GM21423 (cell line): ENCODE data around the gene IFITM10.

Experiments
- ATAC-seq: cut with Tn5 transposase; IDR thresholded peaks from one replicate; pipeline ENCODE4 v1.9.1; 2021; ENCODE audit warnings: mild to moderate bottlenecking, moderate library complexity; ENCODE audit not compliant: unreplicated experiment

IFITM10 gene

DNA sequence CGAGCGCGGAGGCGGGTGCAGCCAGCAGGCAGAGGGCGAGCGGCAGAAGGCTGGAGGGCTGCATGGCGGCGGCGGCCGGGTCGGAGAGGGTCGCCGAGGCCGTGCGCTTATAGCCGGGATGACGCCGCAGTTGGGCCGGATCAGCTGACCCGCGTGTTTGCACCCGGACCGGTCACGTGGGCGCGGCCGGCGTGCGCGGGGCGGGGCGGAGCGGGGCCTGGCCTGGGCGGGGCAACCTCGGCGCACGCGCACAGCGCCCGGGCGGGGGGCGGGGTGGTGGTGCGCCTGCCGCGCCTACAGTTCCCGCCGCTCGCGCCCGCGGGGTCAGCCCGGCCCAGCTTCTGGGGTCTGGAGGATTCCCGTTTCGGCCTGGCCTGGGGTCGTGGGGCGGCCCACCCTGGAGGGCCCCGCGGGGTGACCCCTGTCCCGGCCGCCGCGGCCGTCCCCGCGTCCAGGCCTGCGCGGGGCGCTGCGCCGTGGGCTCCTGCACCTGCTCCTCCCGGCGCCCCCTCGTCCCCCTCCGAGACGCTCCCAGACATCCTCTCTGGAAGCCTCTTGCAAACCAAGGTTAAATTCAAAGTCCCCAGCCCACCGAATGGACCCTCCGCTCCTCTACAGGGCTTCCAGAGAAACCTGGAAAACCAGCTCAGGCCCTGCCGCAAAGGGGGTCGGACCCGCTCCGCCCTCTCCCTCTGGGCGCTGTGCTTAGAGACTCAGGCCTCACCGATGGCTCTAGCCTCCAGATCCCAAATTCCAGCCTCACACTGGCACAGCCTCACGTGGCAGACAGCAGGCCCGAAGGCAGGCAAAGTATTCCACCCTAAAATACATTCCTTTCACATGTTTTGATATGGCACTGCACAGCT lies 13.6 kb upstream of the IFITM10 start, which contains the start of gene CTSD:
Gene CTSD, minus strand, starts transcription at position 132 of the 866 bp plus-strand sequence. Its CDS starts 68 bp downstream, at position 64.
- peak; percentile 71 for ATAC-seq

DNA sequence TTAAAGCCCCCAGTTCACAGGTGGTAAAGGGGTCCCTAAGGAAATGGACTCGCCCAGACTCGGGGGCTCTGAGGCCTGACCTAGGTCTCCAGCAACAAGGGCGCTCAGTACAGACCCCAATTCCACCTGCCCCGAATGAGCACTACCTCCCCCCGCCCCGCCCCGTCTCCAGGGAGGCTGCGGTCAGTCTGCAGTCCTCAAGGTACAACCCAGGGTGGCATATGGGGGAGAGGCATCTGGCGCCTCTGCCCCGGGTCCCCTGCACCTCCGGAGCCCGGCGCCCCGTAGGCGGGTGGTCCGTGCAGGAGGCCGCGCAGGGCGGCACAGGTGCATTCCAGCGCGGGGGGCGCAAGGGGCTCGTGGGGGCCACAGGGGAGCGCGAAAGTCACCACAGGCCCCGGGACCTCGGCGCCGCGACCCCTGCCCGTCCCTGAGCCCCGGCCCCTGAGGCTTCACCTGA lies 13.0 kb upstream of the IFITM10 start:
- ATAC-seq = peak; percentile 13

DNA sequence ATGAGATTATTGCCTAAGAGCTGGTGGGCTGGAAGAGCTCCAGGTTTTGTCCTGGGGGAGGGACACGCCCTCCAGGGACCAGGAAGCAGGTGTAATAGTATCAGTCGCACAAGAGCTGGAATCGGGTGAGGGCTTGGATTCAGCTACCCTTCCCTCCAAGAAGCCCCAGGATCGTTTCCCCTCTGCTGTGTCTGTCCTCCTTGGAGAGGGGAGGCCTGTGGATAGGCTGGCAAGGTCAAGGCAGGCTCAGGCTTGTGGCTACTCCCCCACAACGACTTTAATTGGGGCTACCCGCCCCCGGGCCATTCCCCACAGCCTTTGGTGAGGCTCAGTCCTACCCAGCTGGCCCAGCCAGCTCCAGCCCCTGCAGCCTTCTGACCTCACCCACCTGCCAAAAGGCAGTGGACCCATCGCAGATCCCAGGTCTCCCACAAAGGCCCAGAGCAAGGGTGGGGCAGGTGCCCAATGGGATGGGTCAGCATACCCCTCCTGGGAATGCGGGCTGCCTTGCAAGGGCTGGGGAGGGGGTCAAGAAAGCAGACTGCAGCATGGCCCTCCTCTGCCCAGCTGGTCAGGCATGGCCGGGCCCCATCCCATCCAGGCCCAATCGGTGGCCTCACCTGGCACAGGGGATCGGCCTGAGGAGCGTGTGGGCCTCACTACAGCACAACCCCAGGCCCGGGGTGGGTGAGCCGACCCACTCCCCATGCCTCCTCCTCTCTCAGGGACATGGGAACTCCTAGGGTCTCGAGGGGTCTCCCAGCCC lies 12.3 kb upstream of the IFITM10 start:
- no peak for ATAC-seq

- no peak for ATAC-seq
Measured at GRCh38 chr11:1761857-1762536, 11.6 kb upstream of the IFITM10 start.

DNA sequence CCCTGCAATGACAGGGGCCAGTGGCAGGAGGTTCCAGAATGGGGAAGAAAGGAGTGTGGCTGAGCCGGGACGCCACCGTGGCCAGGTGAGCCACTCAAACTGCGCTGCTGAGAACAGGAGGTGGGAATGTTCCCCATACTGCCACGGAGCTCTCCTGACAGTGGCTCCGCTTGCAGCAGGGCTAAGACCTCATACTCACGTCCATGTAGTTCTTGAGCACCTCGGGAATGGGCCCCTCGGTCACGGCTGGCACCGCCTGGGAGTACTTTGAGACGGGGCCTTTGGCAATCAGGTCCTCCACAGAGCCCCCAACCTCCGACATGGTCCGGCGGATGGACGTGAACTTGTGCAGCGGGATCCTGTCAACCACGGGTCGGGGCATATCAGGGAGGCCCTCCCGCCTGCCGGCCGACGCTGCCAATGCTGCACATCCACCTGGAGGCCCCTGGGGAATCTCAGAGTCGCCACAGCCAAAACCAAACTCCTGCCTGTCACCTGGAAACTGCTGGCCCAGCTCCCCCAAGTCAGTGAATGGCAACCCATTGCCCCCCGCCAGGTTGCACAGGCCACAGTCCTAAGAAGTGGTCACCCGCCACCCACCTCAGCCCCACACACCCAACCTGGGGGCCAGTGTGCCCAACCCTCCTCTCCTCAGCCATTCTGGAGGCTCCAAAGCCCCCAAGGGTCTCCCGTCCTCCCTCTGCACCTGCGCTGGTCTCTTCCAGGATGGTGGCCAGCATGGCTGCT lies 10.9 kb upstream of the IFITM10 start:
- ATAC-seq = no peak

GRCh38 chr11:1760351-1761109 lies 10.1 kb upstream of the IFITM10 start:
- ATAC-seq = no peak

- no peak for ATAC-seq
Measured at GRCh38 chr11:1759851-1760220, 9.4 kb upstream of the IFITM10 start.

DNA sequence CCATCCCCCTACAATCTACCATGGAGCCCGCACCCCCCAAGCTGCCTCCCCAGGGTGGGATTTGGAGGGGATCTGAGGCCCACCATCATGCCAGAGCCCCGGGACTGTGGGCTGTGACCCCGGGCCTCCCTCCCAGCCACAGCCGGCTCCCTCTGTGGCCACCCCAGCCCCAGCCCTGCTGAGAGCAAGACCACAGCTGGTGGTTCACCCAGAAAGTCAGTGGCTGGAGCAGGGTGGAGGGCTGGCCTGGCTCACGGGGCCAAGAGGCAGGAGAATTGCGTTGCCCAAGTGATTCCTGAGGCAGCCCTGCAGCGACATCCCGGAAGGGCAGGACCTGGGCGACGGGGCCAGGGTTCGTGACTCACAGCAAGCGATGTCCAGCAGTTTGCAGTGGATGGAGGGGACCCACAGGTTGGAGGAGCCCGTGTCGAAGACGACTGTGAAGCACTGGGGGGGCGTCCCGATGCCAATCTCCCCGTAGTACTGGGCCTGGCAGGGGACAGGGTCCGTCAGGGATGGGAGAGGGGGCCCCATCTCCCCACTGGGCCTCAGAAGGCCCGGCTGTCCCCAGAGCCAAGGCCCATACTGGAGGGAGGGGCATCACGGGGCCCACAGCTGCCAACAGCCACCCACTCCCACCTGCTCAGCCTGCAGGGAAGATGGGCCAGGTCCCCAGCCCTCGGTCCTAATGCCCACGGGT lies 8.9 kb upstream of the IFITM10 start:
- ATAC-seq = no peak

DNA sequence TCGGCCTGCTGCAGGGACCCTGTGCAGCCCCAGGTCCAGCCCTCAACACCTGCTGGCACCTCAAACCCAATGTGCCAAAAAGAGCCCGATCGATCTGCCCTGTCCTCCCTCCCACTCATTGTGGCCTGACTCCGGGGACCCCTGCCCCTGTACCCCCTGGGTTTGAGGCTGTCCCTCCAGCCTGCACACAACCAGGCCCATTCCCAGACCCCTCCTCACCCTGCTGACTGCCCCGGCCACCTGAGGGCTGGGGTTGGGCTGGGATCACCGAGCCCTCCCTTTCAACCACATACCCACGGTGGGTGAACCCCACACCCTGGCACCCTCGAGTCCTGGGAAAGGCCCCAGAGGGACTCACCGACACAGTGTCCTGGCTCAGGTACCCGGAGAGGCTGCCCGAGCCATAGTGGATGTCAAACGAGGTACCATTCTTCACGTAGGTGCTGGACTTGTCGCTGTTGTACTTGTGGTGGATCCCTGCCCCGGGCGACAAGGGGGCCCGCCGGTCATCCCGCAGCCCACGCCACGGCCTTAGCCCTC lies 8.3 kb upstream of the IFITM10 start:
- no peak for ATAC-seq

GRCh38 chr11:1757861-1758610 lies 7.6 kb upstream of the IFITM10 start:
- ATAC-seq = no peak

DNA sequence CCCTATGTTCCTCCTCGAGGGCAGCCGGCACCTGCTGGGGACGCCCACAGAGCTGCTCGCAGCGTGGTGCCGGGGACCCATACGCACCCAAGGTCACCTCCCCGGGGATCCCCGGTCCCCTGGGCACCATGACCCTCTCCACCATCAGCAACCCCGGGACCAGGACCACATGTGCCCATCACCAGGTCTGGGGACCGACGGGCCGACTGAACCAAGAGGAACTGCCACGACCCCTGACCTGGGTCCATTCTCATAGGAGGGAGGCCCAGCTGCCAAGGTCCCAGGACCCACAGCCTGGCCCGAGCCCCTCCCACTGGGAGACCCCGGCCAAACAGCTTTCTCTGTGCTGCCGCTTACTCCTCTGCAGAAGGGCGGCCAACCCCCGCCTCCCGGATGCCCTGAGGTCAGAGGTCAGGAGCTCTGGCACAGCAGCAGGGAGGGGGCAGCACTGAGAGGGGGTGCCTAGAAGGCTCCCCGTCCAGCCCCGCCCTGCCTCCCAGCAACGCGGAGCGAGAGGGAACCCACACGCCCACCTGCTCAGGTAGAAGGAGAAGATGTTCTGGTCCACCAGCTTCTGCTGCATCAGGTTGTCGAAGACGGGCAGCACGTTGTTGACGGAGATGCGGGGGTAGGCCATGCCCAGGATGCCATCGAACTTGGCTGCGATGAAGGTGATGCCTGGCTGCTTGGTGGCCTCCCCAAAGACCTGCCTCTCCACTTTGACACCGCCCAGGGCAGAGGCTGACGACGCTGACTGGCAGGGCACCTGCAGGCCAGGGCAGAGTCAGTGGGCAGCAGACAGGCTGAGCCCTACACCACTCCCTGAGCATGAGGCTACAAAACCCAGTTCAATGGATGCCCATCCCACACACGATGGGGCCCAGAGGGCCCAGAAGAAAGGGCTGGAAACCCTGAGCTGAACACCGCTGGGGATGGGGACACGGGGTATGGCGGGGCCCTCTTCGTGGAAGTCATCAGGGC lies 6.7 kb upstream of the IFITM10 start:
- ATAC-seq = no peak

DNA sequence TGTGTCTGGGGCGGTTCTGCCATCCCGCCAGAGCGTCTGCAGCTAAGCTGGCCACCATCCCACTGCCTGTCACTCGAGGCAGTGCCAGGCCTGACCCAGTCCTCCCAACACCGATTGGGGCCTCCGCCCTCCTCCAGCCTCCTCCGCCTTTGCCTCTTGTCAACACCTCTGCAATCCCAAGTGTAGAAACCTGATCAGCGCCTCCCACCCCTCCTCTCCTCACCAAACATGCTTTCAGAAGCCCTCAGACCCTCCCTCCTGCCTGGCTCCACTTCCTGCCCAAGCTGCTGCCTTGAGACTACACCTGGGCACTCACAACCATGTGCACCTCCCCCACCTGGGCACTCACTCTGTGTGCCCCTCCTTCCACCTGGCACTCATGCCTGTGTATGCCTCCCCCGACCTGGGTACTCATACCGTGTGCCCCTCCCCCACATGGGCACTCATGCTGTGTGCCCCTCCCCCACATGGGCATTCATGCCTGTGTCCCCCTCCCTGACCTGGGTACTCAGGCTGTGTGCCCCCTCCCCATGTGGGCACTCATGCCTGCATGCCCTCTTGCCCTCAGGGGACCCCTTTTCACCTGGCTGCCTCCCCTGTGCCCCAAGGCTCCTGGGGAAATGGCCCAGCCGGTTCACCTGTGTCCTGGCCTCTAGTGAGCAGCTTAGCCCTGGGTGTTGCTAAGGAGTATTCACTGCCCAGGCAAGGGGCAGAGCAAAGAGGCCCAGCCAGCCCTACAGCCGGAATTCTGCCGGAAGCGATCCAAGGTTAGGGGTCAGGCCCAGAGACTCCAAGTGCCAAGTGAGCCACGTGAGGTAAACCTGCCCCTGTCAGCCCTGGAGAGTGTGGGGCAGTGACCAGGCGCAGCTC lies 5.5 kb upstream of the IFITM10 start:
- ATAC-seq = no peak

DNA sequence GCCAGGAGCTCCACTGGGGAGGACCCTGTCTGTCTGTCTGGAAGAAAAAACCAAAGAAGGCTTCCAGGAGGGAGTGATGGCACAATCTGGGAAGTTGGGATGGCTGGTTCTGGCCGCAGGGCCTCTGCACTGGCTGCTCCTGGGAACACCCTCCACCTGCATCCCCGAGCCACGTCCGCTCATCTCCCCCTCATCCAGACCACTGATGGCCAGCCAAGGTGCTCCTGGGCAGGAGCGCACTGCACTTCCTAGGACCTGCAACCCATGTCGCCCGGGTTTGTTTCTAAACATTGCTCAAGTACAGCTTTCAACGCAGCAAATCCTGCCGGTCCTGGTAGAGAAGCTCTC lies 4.9 kb upstream of the IFITM10 start:
- ATAC-seq = no peak

- no peak for ATAC-seq
Measured at GRCh38 chr11:1754376-1755150, 4.2 kb upstream of the IFITM10 start.

DNA sequence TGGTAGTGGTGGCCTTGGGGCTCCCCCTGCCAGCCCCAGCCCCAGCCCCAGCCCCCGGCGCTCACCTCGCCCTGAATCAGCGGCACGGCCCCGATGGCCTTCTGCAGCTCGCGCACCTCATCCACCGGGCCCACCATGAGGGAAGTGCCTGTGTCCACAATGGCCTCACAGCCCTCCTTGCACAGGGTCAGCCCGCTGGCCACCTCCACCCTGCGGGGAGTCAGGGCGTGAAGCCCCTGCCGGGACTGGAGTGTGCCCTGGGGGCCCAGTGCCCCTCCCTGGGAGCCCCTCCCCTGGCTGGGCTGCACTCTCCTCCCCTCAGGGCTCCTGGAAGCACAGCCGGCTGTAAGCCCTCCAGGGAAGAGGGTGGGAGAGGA lies 3.5 kb upstream of the IFITM10 start:
- no peak for ATAC-seq
